ENCODE measurements around the gene NUP98. TPM values are rescaled to one million over a fixed set of nuclear protein-coding genes. Genes with fewer than 3 reads are reported as not detected.
A peak's percentile ranks its signal among the peaks of the same experiment; 100 is the strongest.

NUP98 gene
- total and polyA plus RNA-seq, 2 of the 13 experiments (the other 11 are each of a cell fraction or from before 2014, with no cell fraction given), result 76.6 to 85.3 TPM

GRCh38 chr11:3642071-3642951 lies 155.0 kb downstream of the NUP98 start (continued):
- TF ChIP-seq, protein P1, sequence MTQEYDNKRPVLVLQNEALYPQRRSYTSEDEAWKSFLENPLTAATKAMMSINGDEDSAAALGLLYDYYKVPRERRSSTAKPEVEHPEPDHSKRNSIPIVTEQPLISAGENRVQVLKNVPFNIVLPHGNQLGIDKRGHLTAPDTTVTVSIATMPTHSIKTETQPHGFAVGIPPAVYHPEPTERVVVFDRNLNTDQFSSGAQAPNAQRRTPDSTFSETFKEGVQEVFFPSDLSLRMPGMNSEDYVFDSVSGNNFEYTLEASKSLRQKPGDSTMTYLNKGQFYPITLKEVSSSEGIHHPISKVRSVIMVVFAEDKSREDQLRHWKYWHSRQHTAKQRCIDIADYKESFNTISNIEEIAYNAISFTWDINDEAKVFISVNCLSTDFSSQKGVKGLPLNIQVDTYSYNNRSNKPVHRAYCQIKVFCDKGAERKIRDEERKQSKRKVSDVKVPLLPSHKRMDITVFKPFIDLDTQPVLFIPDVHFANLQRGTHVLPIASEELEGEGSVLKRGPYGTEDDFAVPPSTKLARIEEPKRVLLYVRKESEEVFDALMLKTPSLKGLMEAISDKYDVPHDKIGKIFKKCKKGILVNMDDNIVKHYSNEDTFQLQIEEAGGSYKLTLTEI (CRISPR knock-in tag; conservative IDR thresholded peaks at IDR 0.05), result no peak
- TF ChIP-seq KMT2B (CRISPR knock-in tag; IDR thresholded peaks at IDR 0.05), result no peak
- TF ChIP-seq ELK4 (CRISPR knock-in tag; IDR thresholded peaks at IDR 0.05; ENCODE audit: borderline replicate concordance), result no peak
- TF ChIP-seq TFDP2 (CRISPR knock-in tag; IDR thresholded peaks at IDR 0.05), result peak; percentile 56; the same call in 1 of the 2 replicates
- no peak for TF ChIP-seq GZF1 (CRISPR knock-in tag; IDR thresholded peaks at IDR 0.05)
- no peak for TF ChIP-seq ASH2L (IDR thresholded peaks at IDR 0.05; ENCODE audit: insufficient read length, low read depth, low read length)
- no peak for TF ChIP-seq ZBED4 (CRISPR knock-in tag; IDR thresholded peaks at IDR 0.05; ENCODE audit: borderline replicate concordance)
- no peak for TF ChIP-seq SUZ12 (IDR thresholded peaks at IDR 0.05; ENCODE audit: low read depth, low read length)
- TF ChIP-seq ZNF12 (CRISPR knock-in tag; IDR thresholded peaks at IDR 0.05), result no peak
- no peak for TF ChIP-seq FOXP1 (IDR thresholded peaks at IDR 0.05)
- peak; percentile 63 for TF ChIP-seq FOXP1 (CRISPR knock-in tag; IDR thresholded peaks at IDR 0.05)
- no peak for TF ChIP-seq MTF2 (CRISPR knock-in tag; IDR thresholded peaks at IDR 0.05; ENCODE audit: borderline replicate concordance)
- TF ChIP-seq, protein P2, sequence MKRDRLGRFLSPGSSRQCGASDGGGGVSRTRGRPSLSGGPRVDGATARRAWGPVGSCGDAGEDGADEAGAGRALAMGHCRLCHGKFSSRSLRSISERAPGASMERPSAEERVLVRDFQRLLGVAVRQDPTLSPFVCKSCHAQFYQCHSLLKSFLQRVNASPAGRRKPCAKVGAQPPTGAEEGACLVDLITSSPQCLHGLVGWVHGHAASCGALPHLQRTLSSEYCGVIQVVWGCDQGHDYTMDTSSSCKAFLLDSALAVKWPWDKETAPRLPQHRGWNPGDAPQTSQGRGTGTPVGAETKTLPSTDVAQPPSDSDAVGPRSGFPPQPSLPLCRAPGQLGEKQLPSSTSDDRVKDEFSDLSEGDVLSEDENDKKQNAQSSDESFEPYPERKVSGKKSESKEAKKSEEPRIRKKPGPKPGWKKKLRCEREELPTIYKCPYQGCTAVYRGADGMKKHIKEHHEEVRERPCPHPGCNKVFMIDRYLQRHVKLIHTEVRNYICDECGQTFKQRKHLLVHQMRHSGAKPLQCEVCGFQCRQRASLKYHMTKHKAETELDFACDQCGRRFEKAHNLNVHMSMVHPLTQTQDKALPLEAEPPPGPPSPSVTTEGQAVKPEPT (CRISPR knock-in tag; IDR thresholded peaks at IDR 0.05; ENCODE audit: low read depth), result no peak
- TF ChIP-seq ZNF780A (CRISPR knock-in tag; IDR thresholded peaks at IDR 0.05), result no peak
- TF ChIP-seq PAX8 (CRISPR knock-in tag; IDR thresholded peaks at IDR 0.05; ENCODE audit: borderline replicate concordance), result 0 out of 2 replicates have a peak, but pooled peaks have one; percentile 15
- no peak for TF ChIP-seq RELA (CRISPR knock-in tag; IDR thresholded peaks at IDR 0.05)
- TF ChIP-seq ZNF430 (CRISPR knock-in tag; IDR thresholded peaks at IDR 0.05), result peak; percentile 82; the same call in 1 of the 2 replicates
- TF ChIP-seq ZNF30 (CRISPR knock-in tag; IDR thresholded peaks at IDR 0.05), result no peak
- peak; percentile 38; the same call in 1 of the 2 replicates for TF ChIP-seq HOXD1 (CRISPR knock-in tag; IDR thresholded peaks at IDR 0.05)
